T-helper 2 cell (primary cell): ENCODE results near the gene VIPAS39.

Source experiments
- DNase-seq, 5 experiments: peaks; one replicate each; pipeline versions ENCODE4 v3.0.0 to v3.0.0-alpha.2; 2012 to 2022

The VIPAS39 gene

GRCh38 chr14:77400216-77400615 lies 57.2 kb downstream of the VIPAS39 start:
- peak in 1 of 5 experiments; percentile 5 for DNase-seq

GRCh38 chr14:77390188-77390587 lies 67.2 kb downstream of the VIPAS39 start:
- no peak for DNase-seq

- no peak for DNase-seq
Observed at GRCh38 chr14:77378701-77379100, 78.7 kb downstream of the VIPAS39 start.

GRCh38 chr14:77377502-77377844 lies 79.9 kb downstream of the VIPAS39 start:
- no peak for DNase-seq

GRCh38 chr14:77376771-77377501 lies 80.5 kb downstream of the VIPAS39 start, which contains the start of the genes SAMD15 and TMED8:
SAMD15 (plus strand) TSS chr14:77377379; CDS start chr14:77377419, 40 bp downstream.
TMED8 (minus strand) TSS chr14:77377094; CDS start chr14:77377053, 41 bp downstream.
- peak; percentile 67 to 85 (median 79) for DNase-seq
